ENCODE results near the gene ELOA.
"Not testable (repeated sequence)": the region's sequence is repeated elsewhere in the genome, so short reads cannot be mapped to it uniquely, and the experiment has no call there.

DNA sequence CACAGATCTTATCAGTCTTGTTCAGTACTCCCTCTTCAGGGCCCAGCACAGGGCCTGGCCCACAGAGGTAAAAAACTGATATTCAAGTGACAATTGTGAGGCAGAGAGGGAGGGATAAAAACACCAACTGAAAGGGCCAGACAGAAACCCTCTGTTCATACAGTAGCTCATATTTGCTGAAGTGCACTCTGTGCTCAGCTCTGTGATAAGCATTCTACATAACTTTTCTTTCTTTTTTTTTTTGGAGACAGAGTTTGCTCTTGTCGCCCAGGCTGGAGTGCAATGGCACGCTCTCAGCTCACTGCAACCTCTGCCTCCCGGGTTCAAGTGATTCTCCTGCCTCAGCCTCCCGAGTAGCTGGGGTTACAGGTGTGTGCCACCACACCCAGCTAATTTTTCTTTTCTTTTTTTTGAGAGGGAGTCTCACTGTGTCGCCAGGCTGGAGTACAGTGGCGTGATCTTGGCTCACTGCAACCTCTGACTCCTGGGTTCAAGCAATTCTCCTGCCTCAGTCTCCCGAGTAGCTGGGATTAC lies 59.6 kb downstream of the ELOA start:
- not testable (repeated sequence) for TF ChIP-seq EZH2phosphoT487 (IDR thresholded peaks at IDR 0.05; ENCODE audit: unreplicated experiment); POLR2AphosphoS5 (IDR thresholded peaks at IDR 0.05; ENCODE audit: low read depth); JUNB (IDR thresholded peaks at IDR 0.05; ENCODE audit: unreplicated experiment); EZH2 (IDR thresholded peaks at IDR 0.05; ENCODE audit: low read depth, unreplicated experiment)
- TF ChIP-seq, protein P1, sequence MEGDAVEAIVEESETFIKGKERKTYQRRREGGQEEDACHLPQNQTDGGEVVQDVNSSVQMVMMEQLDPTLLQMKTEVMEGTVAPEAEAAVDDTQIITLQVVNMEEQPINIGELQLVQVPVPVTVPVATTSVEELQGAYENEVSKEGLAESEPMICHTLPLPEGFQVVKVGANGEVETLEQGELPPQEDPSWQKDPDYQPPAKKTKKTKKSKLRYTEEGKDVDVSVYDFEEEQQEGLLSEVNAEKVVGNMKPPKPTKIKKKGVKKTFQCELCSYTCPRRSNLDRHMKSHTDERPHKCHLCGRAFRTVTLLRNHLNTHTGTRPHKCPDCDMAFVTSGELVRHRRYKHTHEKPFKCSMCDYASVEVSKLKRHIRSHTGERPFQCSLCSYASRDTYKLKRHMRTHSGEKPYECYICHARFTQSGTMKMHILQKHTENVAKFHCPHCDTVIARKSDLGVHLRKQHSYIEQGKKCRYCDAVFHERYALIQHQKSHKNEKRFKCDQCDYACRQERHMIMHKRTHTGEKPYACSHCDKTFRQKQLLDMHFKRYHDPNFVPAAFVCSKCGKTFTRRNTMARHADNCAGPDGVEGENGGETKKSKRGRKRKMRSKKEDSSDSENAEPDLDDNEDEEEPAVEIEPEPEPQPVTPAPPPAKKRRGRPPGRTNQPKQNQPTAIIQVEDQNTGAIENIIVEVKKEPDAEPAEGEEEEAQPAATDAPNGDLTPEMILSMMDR (conservative IDR thresholded peaks at IDR 0.05; ENCODE audit: low read depth in 2 of 2): not testable (repeated sequence)
- TF ChIP-seq, protein P2, sequence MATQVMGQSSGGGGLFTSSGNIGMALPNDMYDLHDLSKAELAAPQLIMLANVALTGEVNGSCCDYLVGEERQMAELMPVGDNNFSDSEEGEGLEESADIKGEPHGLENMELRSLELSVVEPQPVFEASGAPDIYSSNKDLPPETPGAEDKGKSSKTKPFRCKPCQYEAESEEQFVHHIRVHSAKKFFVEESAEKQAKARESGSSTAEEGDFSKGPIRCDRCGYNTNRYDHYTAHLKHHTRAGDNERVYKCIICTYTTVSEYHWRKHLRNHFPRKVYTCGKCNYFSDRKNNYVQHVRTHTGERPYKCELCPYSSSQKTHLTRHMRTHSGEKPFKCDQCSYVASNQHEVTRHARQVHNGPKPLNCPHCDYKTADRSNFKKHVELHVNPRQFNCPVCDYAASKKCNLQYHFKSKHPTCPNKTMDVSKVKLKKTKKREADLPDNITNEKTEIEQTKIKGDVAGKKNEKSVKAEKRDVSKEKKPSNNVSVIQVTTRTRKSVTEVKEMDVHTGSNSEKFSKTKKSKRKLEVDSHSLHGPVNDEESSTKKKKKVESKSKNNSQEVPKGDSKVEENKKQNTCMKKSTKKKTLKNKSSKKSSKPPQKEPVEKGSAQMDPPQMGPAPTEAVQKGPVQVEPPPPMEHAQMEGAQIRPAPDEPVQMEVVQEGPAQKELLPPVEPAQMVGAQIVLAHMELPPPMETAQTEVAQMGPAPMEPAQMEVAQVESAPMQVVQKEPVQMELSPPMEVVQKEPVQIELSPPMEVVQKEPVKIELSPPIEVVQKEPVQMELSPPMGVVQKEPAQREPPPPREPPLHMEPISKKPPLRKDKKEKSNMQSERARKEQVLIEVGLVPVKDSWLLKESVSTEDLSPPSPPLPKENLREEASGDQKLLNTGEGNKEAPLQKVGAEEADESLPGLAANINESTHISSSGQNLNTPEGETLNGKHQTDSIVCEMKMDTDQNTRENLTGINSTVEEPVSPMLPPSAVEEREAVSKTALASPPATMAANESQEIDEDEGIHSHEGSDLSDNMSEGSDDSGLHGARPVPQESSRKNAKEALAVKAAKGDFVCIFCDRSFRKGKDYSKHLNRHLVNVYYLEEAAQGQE (IDR thresholded peaks at IDR 0.05; ENCODE audit: unreplicated experiment): not testable (repeated sequence)
- TF ChIP-seq, protein P3, sequence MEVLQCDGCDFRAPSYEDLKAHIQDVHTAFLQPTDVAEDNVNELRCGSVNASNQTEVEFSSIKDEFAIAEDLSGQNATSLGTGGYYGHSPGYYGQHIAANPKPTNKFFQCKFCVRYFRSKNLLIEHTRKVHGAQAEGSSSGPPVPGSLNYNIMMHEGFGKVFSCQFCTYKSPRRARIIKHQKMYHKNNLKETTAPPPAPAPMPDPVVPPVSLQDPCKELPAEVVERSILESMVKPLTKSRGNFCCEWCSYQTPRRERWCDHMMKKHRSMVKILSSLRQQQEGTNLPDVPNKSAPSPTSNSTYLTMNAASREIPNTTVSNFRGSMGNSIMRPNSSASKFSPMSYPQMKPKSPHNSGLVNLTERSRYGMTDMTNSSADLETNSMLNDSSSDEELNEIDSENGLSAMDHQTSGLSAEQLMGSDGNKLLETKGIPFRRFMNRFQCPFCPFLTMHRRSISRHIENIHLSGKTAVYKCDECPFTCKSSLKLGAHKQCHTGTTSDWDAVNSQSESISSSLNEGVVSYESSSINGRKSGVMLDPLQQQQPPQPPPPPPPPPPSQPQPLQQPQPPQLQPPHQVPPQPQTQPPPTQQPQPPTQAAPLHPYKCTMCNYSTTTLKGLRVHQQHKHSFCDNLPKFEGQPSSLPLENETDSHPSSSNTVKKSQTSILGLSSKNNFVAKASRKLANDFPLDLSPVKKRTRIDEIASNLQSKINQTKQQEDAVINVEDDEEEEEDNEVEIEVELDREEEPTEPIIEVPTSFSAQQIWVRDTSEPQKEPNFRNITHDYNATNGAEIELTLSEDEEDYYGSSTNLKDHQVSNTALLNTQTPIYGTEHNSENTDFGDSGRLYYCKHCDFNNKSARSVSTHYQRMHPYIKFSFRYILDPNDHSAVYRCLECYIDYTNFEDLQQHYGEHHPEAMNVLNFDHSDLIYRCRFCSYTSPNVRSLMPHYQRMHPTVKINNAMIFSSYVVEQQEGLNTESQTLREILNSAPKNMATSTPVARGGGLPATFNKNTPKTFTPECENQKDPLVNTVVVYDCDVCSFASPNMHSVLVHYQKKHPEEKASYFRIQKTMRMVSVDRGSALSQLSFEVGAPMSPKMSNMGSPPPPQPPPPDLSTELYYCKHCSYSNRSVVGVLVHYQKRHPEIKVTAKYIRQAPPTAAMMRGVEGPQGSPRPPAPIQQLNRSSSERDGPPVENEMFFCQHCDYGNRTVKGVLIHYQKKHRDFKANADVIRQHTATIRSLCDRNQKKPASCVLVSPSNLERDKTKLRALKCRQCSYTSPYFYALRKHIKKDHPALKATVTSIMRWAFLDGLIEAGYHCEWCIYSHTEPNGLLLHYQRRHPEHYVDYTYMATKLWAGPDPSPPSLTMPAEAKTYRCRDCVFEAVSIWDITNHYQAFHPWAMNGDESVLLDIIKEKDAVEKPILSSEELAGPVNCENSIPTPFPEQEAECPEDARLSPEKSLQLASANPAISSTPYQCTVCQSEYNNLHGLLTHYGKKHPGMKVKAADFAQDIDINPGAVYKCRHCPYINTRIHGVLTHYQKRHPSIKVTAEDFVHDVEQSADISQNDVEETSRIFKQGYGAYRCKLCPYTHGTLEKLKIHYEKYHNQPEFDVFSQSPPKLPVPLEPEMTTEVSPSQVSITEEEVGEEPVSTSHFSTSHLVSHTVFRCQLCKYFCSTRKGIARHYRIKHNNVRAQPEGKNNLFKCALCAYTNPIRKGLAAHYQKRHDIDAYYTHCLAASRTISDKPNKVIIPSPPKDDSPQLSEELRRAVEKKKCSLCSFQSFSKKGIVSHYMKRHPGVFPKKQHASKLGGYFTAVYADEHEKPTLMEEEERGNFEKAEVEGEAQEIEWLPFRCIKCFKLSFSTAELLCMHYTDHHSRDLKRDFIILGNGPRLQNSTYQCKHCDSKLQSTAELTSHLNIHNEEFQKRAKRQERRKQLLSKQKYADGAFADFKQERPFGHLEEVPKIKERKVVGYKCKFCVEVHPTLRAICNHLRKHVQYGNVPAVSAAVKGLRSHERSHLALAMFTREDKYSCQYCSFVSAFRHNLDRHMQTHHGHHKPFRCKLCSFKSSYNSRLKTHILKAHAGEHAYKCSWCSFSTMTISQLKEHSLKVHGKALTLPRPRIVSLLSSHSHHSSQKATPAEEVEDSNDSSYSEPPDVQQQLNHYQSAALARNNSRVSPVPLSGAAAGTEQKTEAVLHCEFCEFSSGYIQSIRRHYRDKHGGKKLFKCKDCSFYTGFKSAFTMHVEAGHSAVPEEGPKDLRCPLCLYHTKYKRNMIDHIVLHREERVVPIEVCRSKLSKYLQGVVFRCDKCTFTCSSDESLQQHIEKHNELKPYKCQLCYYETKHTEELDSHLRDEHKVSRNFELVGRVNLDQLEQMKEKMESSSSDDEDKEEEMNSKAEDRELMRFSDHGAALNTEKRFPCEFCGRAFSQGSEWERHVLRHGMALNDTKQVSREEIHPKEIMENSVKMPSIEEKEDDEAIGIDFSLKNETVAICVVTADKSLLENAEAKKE (CRISPR knock-in tag; IDR thresholded peaks at IDR 0.05): not testable (repeated sequence)
